ENCODE data around the gene SP7. TPM values are rescaled to one million over a fixed set of nuclear protein-coding genes. Genes with fewer than 3 reads are reported as not detected.
A peak's percentile ranks its signal among the peaks of the same experiment; 100 is the strongest.

Gene SP7
- total and polyA plus RNA-seq, 9 of the 15 experiments (the other 6 are each of a cell fraction or from before 2014, with no cell fraction given): 0.04 TPM; not detected in 8

DNA sequence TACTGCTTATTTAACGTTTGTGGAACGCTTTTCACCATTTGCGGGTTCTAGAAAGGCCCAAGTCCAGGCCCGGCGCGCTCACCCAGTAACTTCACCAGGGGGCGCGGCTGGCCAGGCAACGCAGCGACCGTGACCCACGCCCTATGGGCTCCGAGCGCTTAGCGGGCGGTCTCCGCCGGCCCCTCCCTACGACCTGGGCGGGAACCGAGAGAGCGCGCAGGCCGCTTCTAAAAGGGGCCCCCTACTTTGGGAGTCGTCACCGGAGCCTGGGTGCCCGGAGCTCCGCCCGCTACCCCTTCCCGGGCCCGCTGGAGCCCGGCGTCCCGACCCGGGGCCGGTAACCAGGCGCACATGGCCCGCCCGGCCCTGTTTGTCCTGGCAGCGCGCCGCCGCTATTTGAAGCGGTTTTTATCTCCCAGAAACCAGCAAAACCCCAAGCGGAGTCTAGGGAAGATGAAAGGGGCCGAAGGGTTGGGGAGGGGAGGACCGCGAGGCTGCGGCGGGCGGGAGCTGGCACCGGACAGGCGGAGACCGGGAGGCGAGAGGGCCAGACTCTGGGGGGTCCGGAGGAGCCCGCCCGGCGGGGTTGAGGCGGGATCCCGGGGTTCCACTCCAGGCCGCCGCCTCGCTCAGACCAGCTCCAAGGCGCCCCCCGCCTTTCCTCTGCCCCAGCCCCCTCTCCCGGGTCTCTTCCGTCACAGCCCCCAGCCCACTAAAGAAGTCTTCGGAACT, 11.2 kb downstream of the SP7 start (continued):
- TF ChIP-seq AFF4 (CRISPR knock-in tag; IDR thresholded peaks at IDR 0.05): 0 out of 2 replicates have a peak, but pooled peaks have one; percentile 27
- TF ChIP-seq ZNF592 (IDR thresholded peaks at IDR 0.05): peak; percentile 82
- TF ChIP-seq POLR3A (IDR thresholded peaks at IDR 0.05; ENCODE audit: borderline replicate concordance, extremely low read depth, insufficient read depth, insufficient read length): no peak
- TF ChIP-seq ZNF785 (CRISPR knock-in tag; IDR thresholded peaks at IDR 0.05): no peak
- no peak; the same call in 1 of the 2 replicates for TF ChIP-seq RNF2 (IDR thresholded peaks at IDR 0.05)
- TF ChIP-seq MLLT1 (IDR thresholded peaks at IDR 0.05): 0 out of 4 replicates have a peak, but pooled peaks of 1 of the 2 experiments have one; percentile 30
- no peak for TF ChIP-seq ZNF311 (CRISPR knock-in tag; IDR thresholded peaks at IDR 0.05)
- TF ChIP-seq ZFX (CRISPR knock-in tag; IDR thresholded peaks at IDR 0.05): peak; percentile 97
- TF ChIP-seq, protein P1, sequence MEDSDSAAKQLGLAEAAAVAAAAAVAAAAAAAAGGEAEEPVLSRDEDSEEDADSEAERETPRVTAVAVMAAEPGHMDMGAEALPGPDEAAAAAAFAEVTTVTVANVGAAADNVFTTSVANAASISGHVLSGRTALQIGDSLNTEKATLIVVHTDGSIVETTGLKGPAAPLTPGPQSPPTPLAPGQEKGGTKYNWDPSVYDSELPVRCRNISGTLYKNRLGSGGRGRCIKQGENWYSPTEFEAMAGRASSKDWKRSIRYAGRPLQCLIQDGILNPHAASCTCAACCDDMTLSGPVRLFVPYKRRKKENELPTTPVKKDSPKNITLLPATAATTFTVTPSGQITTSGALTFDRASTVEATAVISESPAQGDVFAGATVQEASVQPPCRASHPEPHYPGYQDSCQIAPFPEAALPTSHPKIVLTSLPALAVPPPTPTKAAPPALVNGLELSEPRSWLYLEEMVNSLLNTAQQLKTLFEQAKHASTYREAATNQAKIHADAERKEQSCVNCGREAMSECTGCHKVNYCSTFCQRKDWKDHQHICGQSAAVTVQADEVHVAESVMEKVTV (CRISPR knock-in tag; IDR thresholded peaks at IDR 0.05): peak; percentile 95
- no peak for TF ChIP-seq MCM5 (IDR thresholded peaks at IDR 0.05; ENCODE audit: low read depth)
- TF ChIP-seq CC2D1A (IDR thresholded peaks at IDR 0.05): 0 out of 2 replicates have a peak, but pooled peaks have one; percentile 62
- peak; percentile 57; the same call in 1 of the 2 replicates for TF ChIP-seq NKRF (IDR thresholded peaks at IDR 0.05; ENCODE audit: borderline replicate concordance)
- 0 out of 2 replicates have a peak, but pooled peaks have one; percentile 17 for TF ChIP-seq HCFC1 (IDR thresholded peaks at IDR 0.05; ENCODE audit: low read depth, low read length)
- TF ChIP-seq ZNF75A (CRISPR knock-in tag; IDR thresholded peaks at IDR 0.05): no peak

Data from K562 (cell line).